ENCODE measurements around the gene MPL.

MPL gene

DNA sequence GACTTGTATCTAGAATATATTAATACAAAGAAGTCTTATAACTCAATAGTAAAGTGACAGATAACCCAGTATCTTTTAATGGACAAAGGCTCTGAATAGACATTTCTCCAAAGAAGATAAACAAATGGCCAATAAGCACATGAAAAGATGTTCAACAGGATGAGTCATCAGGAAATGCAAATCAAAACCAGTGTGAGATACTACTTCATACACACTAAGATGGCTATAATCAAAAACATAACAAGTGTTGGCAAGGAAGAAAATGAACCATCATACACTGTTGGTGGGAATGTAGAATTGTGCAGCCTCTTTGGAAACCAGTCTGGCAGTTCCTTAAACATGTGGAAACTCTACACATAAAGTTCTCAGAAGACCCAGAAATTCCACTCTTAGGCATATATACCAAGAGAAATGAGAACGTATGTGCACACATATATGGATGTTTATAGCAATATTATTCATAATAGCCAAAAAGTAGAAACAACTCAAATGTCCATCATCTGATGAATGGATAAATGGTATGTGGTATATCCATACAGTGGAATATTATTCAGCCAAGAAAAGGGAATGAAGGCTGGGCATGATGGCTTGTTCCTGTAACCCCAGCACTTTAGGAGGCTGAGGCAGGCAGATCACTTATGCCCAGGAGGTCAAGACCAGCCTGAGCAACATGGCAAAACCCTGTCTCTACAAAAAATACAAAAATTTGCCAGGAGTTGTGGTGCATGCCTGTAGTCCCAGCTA, 9.9 kb upstream of the MPL start:
- no peak for DNase-seq

DNA sequence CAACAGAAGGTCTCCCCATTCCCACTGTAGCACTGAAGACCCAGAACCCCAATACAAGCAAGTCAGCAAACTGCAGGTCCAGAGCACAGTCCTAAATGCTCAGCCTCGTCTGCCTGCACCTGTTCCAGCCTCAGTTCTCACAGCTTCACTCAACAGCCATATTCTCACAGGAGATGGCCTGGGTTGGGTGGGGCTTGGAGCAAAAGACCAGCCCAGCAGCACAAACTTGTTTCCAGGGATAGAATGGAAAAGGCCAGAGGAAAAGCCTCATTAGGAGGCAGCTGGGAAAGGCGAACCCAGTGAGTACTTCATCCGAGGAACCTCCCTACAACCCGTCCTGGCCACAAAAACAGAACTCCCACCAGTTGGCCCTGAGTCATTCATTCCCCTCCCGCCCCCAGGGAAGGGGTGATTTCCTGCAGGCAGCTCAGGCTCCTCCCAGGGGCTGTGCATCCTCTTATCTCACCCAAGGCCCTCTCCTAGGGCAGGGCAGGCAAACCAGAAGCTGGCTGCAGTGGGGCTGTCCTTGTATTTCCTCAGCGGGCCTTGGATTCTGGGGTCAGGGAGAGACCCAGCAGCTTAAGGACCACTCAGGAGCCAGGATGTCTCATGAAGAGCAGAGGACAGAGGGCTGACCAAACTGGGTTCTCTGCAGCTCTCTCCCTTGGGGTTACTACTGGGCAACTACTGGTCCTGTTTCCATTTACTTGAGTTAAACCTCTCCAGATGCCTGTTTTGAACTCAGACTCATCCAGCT, 7.4 kb upstream of the MPL start:
- DNase-seq, result no peak

DNA sequence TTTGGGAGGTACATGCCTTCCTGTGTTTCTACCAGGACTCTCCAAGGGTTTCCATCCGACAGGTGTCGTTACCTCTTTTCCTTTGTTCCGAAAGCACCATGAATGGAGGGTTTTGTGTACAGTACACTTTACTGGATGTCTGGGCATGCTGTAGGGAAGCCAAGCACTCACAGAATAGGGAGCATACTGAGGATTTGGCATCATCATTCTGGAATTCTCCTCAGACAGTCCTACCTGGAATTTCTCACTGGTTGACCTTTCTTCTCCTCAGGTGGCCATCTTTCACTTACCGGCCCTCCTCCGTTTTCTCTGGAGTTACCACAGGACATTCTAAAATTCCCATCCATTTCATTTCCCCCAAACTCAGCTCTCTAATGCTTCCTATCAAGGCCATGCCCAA, 5.9 kb upstream of the MPL start:
- DNase-seq, result peak; percentile 69

DNA sequence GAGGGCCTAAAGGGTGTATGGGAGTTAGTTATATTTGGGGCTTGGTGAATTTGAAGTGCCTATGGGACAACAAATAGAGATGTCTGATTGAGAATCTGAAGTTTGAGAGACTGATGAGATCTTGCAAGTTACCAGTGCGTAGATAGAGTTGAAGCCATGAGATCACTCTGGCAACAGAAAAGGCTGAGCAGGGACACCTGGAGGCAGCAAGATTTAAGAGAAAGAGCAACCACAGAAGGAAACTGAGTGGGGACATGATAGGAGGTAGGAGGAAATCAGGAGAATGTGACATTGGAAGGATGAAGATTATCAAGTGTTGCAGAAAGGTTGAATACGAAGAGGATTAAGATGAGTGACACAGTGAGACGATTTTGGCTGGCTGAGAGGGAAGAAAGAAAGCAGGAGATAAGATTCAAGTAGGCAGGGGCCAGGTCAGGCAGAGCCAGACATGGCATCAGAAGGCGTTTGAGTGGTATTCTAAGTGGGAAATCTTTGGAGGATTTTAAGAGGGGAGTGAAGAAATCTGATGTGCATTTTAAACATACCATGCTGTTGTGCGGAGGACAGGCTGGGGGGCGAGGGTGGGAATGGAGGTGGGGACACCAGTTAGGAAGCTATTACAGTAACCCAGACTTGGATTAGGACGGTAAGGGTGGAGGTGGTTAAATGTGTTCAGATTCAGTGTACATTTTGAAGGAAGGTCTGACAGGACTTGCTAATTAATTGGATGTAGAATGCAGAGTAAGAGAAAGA, 3.0 kb upstream of the MPL start:
- no peak for DNase-seq

DNA sequence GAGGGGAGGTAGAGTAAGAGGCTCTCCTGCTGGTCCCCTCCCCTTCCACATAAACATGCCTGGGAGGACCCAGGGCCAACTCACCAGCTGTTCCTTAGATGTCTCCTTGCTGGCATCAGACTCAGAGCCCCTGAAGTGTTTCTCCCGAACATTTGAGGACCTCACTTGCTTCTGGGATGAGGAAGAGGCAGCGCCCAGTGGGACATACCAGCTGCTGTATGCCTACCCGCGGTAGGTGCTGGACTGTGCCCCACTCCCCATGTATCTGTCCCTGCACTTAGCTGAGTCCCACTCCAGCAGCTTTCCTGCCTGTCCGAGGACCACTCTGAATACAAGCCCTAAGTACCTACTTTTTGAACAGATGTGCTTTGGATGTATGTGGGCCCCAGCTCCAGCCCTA, 383 bp downstream of the MPL start:
- DNase-seq, result no peak

DNA sequence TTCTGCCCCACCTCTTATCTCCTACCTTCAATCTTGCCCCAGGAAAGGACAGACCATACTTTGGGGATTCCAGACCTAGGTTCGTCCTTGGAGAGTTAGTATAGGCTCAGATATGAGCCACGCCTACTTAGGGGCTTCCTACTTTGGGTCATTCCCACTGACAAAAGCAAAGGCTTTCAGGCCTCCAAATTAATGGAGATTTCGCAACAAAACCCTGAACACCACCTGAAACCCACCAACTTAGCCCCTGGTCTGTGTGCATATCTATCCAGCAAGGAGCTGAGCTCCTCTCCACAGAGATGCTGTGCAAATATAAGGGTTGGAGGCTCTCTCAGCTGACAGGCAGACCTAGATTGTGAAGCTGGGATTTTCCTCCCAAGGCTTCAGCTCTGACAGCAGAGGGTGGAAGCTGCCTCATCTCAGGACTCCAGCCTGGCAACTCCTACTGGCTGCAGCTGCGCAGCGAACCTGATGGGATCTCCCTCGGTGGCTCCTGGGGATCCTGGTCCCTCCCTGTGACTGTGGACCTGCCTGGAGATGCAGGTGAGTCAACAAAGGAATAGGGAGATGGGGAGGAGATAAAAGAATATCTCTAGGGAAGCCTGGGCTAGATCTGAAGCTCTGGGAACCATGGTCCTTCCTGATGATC, 2.1 kb downstream of the MPL start:
- DNase-seq, result no peak

DNA sequence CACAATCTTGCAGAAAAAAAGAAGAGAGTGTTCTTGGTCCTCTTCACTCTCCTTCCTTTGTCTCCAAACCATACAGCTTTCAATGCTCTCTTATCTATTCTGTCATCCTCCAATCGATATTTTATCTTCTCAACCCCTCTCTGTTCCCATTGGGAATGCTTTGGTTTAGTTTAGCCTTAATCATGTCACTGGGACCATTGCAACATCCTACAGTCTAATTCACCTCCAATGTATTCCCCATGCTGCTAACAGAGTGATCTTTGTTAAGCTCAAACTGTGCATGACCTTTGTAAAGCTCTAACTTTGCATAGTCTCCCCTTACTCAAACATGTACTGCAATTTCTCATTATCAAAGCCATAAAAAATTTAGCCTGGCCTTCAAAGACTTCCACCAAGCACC, 2.9 kb downstream of the MPL start:
- DNase-seq, result no peak

DNA sequence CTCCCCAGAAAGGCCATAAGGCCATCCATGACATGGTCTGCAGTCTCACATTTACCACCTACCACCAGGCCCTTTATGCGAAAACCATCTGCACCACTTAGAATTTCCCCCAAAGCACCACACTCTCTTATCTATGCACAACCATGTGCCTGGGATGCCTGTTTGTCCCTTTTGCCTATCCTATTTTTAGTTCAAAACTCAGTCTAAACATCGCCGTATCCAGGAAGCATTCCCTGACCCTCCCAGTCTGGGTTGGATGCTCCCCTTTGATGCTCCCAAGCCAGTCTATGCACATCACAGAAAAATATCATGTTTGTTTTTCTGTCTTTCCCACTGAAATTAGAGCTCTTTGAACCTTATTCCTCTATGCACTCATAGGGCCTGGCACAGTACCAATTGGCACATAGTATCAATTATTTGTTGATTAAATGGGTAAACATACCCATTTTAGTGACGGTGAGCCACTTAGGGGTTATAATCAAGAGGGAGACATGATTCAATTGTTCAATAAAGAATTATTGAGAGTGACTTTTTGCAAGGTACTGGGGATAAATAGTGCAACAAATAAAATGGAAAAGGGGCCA, 6.7 kb downstream of the MPL start:
- no peak for DNase-seq

DNA sequence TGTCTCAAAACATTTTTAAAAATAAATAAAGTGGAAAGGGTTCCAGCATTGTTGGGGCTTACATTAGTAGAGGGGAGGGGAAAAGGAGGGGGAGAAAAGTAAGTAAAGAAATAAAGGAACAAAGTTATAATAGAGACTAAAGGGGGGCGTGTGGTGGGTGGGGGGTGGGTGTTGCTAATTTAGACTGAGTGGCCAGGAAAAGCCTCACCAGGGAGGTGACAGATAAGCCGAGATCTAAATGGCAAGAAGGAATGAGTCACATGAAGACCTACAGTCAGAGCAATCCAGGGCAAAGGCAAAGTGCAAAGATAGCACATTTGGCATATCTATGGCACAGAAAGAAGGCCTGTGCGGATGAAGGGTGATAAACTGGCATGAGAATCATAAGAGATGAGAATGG, 7.5 kb downstream of the MPL start:
- no peak for DNase-seq

DNA sequence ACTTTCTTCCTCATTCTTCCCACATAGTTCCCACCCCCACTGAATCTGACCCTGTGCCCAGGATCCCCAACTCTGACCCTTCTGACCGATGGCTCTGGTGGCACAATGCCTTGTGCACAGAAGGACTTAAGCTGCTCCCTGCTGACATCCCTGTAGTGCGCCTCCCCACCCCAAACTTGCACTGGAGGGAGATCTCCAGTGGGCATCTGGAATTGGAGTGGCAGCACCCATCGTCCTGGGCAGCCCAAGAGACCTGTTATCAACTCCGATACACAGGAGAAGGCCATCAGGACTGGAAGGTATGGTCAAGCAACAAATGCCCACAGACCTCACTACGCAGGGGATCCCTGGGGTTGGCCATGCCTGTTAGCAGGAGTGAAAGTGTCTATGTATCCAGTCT, 9.0 kb downstream of the MPL start:
- DNase-seq, result no peak

DNA sequence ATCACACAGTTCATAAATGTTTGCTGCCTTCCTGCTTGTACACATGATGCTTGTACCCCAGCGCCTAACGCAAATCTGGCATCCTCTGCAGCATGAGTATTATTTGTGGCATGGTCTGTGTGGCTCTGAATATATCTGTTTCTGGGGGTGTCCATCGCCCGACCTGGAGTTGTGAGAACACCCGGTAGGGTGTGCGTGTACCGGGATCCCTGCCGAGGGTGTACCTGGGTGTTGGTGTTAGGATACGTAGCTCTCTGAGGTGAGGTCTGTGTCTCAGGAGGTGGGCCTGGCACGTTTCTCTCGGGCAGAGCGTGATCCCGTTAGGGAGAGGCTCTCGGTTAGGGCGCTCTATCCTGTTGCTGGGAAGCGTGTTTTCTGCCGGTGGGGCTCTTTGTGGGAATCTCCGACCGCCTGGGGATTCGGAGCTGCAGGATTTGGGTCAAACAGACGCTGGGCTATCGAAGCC, 10.8 kb downstream of the MPL start:
- DNase-seq, result peak; percentile 89

DNA sequence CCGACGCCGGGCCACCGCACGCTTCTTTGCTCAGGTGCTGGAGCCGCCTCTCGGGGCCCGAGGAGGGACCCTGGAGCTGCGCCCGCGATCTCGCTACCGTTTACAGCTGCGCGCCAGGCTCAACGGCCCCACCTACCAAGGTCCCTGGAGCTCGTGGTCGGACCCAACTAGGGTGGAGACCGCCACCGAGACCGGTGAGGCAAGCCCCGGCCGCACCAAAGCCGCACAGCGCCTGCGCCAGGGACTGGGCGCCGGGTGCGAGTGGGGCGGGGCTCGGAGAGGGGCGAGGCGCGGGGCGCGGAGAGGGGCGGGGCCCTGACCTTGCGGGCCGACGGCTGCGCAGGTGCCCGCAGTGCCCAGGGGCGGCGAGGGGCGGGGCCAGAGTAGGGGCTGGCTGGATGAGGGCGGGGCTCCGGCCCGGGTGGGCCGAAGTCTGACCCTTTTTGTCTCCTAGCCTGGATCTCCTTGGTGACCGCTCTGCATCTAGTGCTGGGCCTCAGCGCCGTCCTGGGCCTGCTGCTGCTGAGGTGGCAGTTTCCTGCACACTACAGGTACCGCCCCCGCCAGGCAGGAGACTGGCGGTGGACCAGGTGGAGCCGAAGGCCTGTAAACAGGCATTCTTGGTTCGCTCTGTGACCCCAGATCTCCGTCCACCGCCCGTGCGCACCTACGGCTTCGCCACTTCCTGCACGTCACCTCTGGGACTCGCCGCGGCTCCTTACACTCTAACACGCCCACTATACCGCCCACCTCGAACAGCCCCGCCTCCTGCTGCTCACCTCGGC, 11.4 kb downstream of the MPL start:
- peak; percentile 98 for DNase-seq

DNA sequence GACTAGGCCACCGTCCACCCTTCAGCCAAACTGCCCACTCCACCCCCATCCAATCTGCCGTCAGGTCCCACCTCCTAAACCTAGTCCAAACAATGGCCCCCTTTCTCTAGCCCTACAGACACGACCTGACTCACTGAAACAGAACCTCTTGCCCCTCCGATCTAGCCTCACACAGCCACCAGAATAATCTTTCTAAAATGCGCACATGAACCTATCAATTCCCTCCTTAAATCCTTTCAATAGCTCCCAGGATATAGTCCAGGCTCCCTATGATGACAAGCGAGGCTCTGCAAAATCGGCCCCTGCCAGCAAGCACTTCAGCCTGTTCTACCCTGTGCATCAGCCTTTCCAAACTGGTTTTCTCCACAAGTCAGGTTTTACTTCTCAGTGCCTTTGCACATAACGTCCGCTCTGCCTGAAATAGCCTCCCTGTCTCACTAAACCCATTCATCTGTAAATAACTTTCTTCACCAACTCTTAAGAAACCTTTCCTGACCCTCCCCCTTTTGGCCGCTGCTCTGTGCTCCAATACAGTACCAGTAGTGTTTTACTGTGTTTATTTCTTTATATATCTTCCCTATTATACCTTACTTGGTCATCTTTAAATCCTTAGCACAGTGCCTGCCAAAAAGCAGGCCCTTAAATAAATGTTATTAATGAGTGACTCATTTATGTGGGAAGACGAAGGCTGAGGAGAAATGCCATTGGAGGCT, 12.1 kb downstream of the MPL start:
- no peak for DNase-seq

DNA sequence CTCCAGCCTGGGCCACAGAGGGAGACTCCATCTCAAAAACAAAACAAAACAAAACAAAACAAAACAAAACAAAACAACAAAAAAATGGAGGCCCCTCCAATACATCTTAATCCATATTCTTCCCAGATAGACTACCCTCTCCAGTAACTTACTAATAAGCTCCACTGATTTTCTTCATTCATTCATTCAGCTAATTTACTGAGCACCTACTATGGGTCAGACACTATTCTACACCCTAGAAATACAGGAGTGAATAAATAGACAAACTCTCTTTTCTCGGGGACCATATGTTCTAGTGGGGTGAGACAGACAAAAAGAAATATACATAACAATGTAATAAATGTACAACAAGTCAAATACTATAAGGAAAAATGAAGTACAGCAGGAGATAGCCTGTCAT, 13.4 kb downstream of the MPL start:
- DNase-seq, result no peak

DNA sequence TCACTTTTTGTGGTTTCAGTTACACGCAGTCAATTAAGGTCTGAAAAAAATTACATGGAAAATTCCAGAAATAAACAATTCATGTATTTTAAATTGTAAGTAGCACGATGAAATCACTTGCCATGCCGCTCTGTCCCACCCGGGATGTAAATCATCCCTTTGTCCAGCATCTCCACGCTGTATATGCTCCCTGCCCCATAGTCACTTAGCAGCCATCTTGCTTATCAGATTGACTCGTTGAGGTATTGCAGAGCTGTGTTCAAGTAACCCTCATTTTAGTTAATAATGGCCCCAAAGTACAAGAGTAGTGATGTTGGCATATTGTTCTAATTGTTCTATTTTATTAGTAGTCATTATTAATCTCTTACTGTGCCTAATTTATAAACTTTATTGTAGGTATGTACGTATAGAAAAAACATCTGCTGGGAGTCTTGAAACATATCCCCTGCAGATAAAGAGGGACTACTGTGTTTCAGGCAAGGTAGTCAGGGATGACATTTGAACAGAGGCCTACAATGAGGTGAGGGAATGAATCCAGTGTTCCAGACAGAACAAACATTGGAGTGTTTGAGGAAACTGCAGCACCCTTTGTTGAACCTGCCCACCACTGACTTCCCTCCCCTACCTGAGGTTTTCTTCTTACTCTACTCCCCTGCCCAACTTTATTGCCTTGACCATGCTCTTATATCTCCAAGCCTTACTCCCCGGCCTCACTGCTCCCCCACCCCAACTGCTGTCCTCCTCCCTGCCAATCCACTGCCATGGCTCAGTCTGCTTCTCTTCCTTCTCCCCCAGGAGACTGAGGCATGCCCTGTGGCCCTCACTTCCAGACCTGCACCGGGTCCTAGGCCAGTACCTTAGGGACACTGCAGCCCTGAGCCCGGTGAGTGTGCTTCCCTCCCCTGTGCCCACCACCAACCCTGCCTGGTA, 14.1 kb downstream of the MPL start:
- DNase-seq, result no peak

DNA sequence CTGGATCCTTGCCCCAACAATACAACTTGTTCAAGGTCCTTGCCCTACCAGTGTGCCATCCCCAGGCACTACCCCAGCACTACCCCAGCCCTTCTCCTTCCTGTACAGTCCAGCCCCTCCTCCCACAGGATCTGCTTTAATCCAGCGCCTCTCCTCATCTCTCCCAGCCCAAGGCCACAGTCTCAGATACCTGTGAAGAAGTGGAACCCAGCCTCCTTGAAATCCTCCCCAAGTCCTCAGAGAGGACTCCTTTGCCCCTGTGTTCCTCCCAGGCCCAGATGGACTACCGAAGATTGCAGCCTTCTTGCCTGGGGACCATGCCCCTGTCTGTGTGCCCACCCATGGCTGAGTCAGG, 14.7 kb downstream of the MPL start:
- DNase-seq, result no peak

DNA sequence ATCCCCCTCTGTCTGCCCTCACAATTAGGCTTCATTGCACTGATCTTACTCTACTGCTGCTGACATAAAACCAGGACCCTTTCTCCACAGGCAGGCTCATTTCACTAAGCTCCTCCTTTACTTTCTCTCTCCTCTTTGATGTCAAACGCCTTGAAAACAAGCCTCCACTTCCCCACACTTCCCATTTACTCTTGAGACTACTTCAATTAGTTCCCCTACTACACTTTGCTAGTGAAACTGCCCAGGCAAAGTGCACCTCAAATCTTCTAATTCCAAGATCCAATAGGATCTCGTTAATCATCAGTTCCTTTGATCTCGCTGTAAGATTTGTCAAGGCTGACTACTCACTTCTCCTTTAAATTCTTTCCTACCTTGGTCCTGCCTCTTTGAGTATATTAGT, 15.3 kb downstream of the MPL start:
- DNase-seq, result no peak

DNA sequence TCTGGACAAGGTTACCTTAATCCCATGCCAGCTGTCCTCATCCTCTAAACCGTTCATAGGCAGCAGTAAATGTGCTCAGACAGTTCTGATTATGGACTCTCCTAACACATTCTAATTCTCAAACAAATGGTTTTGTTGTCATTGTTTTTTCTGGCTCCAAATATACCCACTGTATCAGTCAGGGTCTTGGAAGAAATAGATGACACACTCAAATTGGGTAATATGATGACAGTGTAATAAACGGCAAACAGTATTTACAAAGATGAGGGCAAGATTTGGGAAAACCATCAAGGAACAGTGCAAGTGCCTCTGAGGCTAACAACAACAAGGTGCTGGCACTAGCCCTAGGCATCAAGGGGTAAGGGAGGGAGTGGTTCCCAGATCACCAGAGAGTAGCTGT, 16.9 kb downstream of the MPL start:
- DNase-seq, result no peak

DNA sequence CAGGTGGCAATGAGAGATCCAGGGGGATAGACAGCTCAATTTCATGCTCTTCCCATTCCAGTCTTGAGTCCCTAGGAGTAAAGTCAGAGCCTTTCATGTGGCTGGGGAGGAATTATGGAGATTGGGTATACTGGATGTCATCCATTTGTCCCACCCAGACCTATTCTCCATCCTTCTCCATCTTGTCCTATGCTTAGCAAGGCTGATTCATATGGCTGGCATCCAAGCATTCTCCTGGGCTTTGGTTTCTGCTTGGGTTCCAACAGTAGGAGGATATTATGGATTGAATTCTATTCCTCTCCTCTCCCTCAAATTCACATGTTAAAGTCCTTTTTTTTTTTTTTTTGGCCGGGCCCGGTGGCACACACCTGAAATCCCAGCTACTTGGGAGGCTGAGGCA, 17.3 kb downstream of the MPL start:
- no peak for DNase-seq

DNA sequence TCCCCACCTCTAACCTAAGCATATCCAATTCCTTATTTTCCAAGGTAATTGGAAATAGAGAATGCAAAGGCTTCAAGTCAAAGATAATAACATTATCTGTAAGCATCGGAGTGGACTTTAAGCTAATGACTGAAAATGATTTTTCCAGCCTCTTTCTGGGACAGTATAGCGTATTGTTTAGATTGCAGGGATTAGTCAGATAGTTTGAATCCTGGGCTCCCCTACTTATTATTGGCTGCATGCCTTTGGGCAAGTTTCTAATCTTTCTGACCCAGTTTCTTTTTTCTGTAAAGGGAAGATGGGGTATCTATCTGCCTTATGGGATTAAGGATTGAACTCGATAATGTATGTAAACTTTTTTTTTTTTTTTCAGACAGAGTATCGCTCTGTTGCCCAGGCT, 19.6 kb downstream of the MPL start:
- no peak for DNase-seq

All from NCI-H774 (cell line).